Stomach smooth muscle (tissue), 2 donors: ENCODE data around the gene ZDHHC22.

ENCODE experiments used
- H3K27ac ChIP-seq: one replicate; pipeline ENCODE4 v1.7.0; 2013; ENCODE audit warnings: mild to moderate bottlenecking, low read length, inconsistent platforms
- H3K27me3 ChIP-seq, 2 donors: one replicate each; pipeline ENCODE4 v1.7.0; 2013; ENCODE audit warnings: low read length in 2 of 2; ENCODE audit not compliant: insufficient read depth in 2 of 2, control insufficient read depth in 1 of 2
- H3K36me3 ChIP-seq, 2 donors: one replicate each; pipeline ENCODE4 v1.7.0; 2013; ENCODE audit warnings: low read length in 2 of 2; ENCODE audit not compliant: control insufficient read depth in 2 of 2, insufficient read depth in 2 of 2
- H3K4me1 ChIP-seq: one replicate; pipeline ENCODE4 v1.7.0; 2013; ENCODE audit warnings: low read length; ENCODE audit not compliant: control insufficient read depth, insufficient read depth
- H3K4me3 ChIP-seq, 2 donors: one replicate each; pipeline ENCODE4 v1.7.0; 2013; ENCODE audit warnings: low read length in 2 of 2
- H3K9ac ChIP-seq, 2 donors: one replicate each; pipeline ENCODE4 v1.7.0; 2013; ENCODE audit warnings: low read length in 2 of 2, mild to moderate bottlenecking in 1 of 2
- H3K9me3 ChIP-seq, 2 donors: one replicate each; pipeline ENCODE4 v1.7.0; 2013; ENCODE audit warnings: low read length in 2 of 2; ENCODE audit not compliant: control insufficient read depth in 2 of 2
- donor health status: healthy.
- donor health status: Pancreatic carcinoma.

ZDHHC22 gene

GRCh38 chr14:77157740-77158139 lies 16.1 kb upstream of the ZDHHC22 start:
- H3K27ac ChIP-seq: no peak overlapping the region
- no peaks in the 10 kb centered on the region for H3K9me3 ChIP-seq
- H3K4me3 ChIP-seq: no peak overlapping the region
- H3K9ac ChIP-seq: peak overlapping the region in 1 of 2 donors; percentile 42
- H3K27me3 ChIP-seq: peaks cover 23% of the 10 kb centered on the region in 2 donors
- no peaks in the 10 kb centered on the region for H3K36me3 ChIP-seq
- H3K4me1 ChIP-seq: peaks cover 13% of the 10 kb centered on the region

- Histone ChIP-seq H3K9ac (no peak overlapping the region), H3K27ac (no peak overlapping the region), H3K27me3 (peaks cover 21 to 25% of the 10 kb centered on the region in 2 donors), H3K4me3 (no peak overlapping the region), H3K9me3 (no peaks in the 10 kb centered on the region), H3K36me3 (no peaks in the 10 kb centered on the region), H3K4me1 (peaks cover 13% of the 10 kb centered on the region)
These were observed 13.5 kb upstream of the ZDHHC22 start for GRCh38 chr14:77155083-77155482.

GRCh38 chr14:77154421-77154820 lies 12.8 kb upstream of the ZDHHC22 start:
- Histone ChIP-seq H3K27ac (no peak overlapping the region), H3K4me3 (no peak overlapping the region), H3K4me1 (peaks cover 13% of the 10 kb centered on the region), H3K27me3 (peaks cover 21 to 25% of the 10 kb centered on the region in 2 donors), H3K9ac (no peak overlapping the region), H3K36me3 (no peaks in the 10 kb centered on the region), H3K9me3 (no peaks in the 10 kb centered on the region)

- Histone ChIP-seq H3K9me3 (no peaks in the 10 kb centered on the region), H3K27me3 (peaks cover 21 to 25% of the 10 kb centered on the region in 2 donors), H3K4me3 (no peak overlapping the region), H3K36me3 (no peaks in the 10 kb centered on the region), H3K4me1 (peaks cover 10% of the 10 kb centered on the region), H3K9ac (no peak overlapping the region), H3K27ac (no peak overlapping the region)
These were observed 12.2 kb upstream of the ZDHHC22 start for GRCh38 chr14:77153802-77154201.

GRCh38 chr14:77151918-77152588 lies 10.5 kb upstream of the ZDHHC22 start:
- Histone ChIP-seq H3K27ac (no peak overlapping the region), H3K4me1 (no peaks in the 10 kb centered on the region), H3K27me3 (peaks cover 17% of the 10 kb centered on the region in 2 donors), H3K9ac (no peak overlapping the region), H3K36me3 (no peaks in the 10 kb centered on the region), H3K4me3 (no peak overlapping the region), H3K9me3 (no peaks in the 10 kb centered on the region)

GRCh38 chr14:77151245-77151644 lies 9.7 kb upstream of the ZDHHC22 start:
- no peaks in the 10 kb centered on the region for H3K4me1 ChIP-seq
- no peaks in the 10 kb centered on the region for H3K9me3 ChIP-seq
- no peaks in the 10 kb centered on the region for H3K36me3 ChIP-seq
- H3K9ac ChIP-seq: no peak overlapping the region
- H3K27me3 ChIP-seq: peaks cover 22 to 26% of the 10 kb centered on the region in 2 donors
- no peak overlapping the region for H3K4me3 ChIP-seq
- no peak overlapping the region for H3K27ac ChIP-seq

- Histone ChIP-seq H3K36me3 (no peaks in the 10 kb centered on the region), H3K27ac (no peak overlapping the region), H3K4me3 (no peak overlapping the region), H3K9me3 (no peaks in the 10 kb centered on the region), H3K9ac (no peak overlapping the region), H3K27me3 (peaks cover 24 to 33% of the 10 kb centered on the region in 2 donors), H3K4me1 (no peaks in the 10 kb centered on the region)
These were observed 7.1 kb upstream of the ZDHHC22 start for GRCh38 chr14:77148510-77149231.

- H3K36me3 ChIP-seq: no peaks in the 10 kb centered on the region
- no peaks in the 10 kb centered on the region for H3K9me3 ChIP-seq
- no peak overlapping the region for H3K27ac ChIP-seq
- H3K27me3 ChIP-seq: peaks cover 43 to 46% of the 10 kb centered on the region in 2 donors
- H3K4me1 ChIP-seq: peaks cover 6% of the 10 kb centered on the region
- no peak overlapping the region for H3K4me3 ChIP-seq
- no peak overlapping the region for H3K9ac ChIP-seq
These were observed 4.6 kb upstream of the ZDHHC22 start for GRCh38 chr14:77145975-77146740.

- H3K4me1 ChIP-seq: peaks cover 21% of the 10 kb centered on the region
- H3K36me3 ChIP-seq: no peaks in the 10 kb centered on the region
- H3K9ac ChIP-seq: no peak overlapping the region
- H3K27ac ChIP-seq: no peak overlapping the region
- H3K27me3 ChIP-seq: peaks cover 54 to 61% of the 10 kb centered on the region in 2 donors
- no peaks in the 10 kb centered on the region for H3K9me3 ChIP-seq
- H3K4me3 ChIP-seq: no peak overlapping the region
These were observed 3.0 kb upstream of the ZDHHC22 start for GRCh38 chr14:77144412-77145115.

- H3K36me3 ChIP-seq: no peaks in the 10 kb centered on the region
- H3K9me3 ChIP-seq: no peaks in the 10 kb centered on the region
- no peak overlapping the region for H3K9ac ChIP-seq
- no peak overlapping the region for H3K27ac ChIP-seq
- H3K27me3 ChIP-seq: peaks cover 68 to 75% of the 10 kb centered on the region in 2 donors
- peaks cover 23% of the 10 kb centered on the region for H3K4me1 ChIP-seq
- no peak overlapping the region for H3K4me3 ChIP-seq
These were observed 1.5 kb upstream of the ZDHHC22 start for GRCh38 chr14:77143071-77143470.
